Loucy (cell line): ENCODE measurements around the gene NARS2.

Source experiments
- H2AFZ ChIP-seq: fragments of 200-600 bp; sonication (generic); 2 replicates; pipeline ENCODE4 v1.6.0; 2016; ENCODE audit warnings: antibody characterized with exemption, mild to moderate bottlenecking, low read length, moderate library complexity
- H3F3A ChIP-seq: fragments of 200-600 bp; 2 replicates; pipeline ENCODE4 v1.6.0; 2016; ENCODE audit warnings: antibody characterized with exemption, low read depth, mild to moderate bottlenecking
- H3K27me3 ChIP-seq: fragments of 200-600 bp; sonication (generic); 2 replicates; pipeline ENCODE4 v1.6.1; 2014; ENCODE audit warnings: low read length, mild to moderate bottlenecking; ENCODE audit not compliant: insufficient read depth, poor library complexity, severe bottlenecking
- H3K36me3 ChIP-seq: fragments of 200-600 bp; sonication (generic); 2 replicates; pipeline ENCODE4 v1.6.1; 2016; ENCODE audit warnings: low read length; ENCODE audit not compliant: insufficient read depth
- H3K4me1 ChIP-seq: fragments of 200-600 bp; sonication (generic); 2 replicates; pipeline ENCODE4 v1.5.1; 2014; ENCODE audit warnings: low read length, mild to moderate bottlenecking; ENCODE audit not compliant: insufficient read depth, poor library complexity, severe bottlenecking
- H3K4me2 ChIP-seq: fragments of 200-600 bp; sonication (generic); 2 replicates; pipeline ENCODE4 v1.6.0; 2014; ENCODE audit warnings: antibody characterized with exemption, low read length, low read depth, mild to moderate bottlenecking; ENCODE audit not compliant: poor library complexity, severe bottlenecking
- H3K4me3 ChIP-seq: fragments of 200-600 bp; sonication (generic); 2 replicates; pipeline ENCODE4 v1.5.1; 2014; ENCODE audit warnings: low read length, mild to moderate bottlenecking, mixed read lengths; ENCODE audit not compliant: poor library complexity, severe bottlenecking
- H3K79me2 ChIP-seq: fragments of 200-600 bp; sonication (generic); 2 replicates; pipeline ENCODE4 v1.6.1; 2014; ENCODE audit warnings: low read length; ENCODE audit not compliant: insufficient read depth
- H3K9ac ChIP-seq: fragments of 200-600 bp; sonication (generic); 2 replicates; pipeline ENCODE4 v1.6.0; 2014; ENCODE audit warnings: mild to moderate bottlenecking, low read depth, low read length, moderate library complexity; ENCODE audit not compliant: poor library complexity, severe bottlenecking
- H3K9me2 ChIP-seq: fragments of 200-600 bp; sonication (generic); replicated peaks from 2 replicates; pipeline ENCODE4 v1.6.1; 2016; ENCODE audit warnings: low read depth, low read length, mixed read lengths
- H3K9me3 ChIP-seq: fragments of 200-600 bp; sonication (generic); 2 replicates; pipeline ENCODE4 v1.6.1; 2014; ENCODE audit warnings: mild to moderate bottlenecking, antibody characterized with exemption, low read length, low read depth; ENCODE audit not compliant: insufficient read depth
- H4K20me1 ChIP-seq: fragments of 200-600 bp; sonication (generic); 2 replicates; pipeline ENCODE4 v1.6.0; 2014; ENCODE audit warnings: antibody characterized with exemption, low read length, mild to moderate bottlenecking; ENCODE audit not compliant: insufficient read depth, poor library complexity, severe bottlenecking
- CTCF ChIP-seq: fragments of 200-600 bp; sonication (generic); conservative IDR thresholded peaks from 2 replicates; pipeline ENCODE4 v1.5.1; 2014; ENCODE audit warnings: mild to moderate bottlenecking, antibody characterized with exemption, low read length
- EZH2phosphoT487 ChIP-seq: fragments of 200-600 bp; IDR thresholded peaks from 2 replicates; pipeline ENCODE4 v1.6.1; 2018; ENCODE audit warnings: antibody characterized with exemption, mild to moderate bottlenecking, moderate library complexity, borderline replicate concordance

The NARS2 gene

GRCh38 chr11:78460471-78460870 is 114.2 kb downstream of the NARS2 start:
- Histone ChIP-seq H3K4me2 (no peak overlapping the region), H3K9me3 (no peaks in the 10 kb centered on the region), H3K4me1 (no peaks in the 10 kb centered on the region), H3K27me3 (no peaks in the 10 kb centered on the region), H3K79me2 (no peaks in the 10 kb centered on the region), H2AFZ (no peak overlapping the region), H3K4me3 (no peak overlapping the region), H3K9me2 (no peaks in the 10 kb centered on the region), H3K36me3 (peaks cover 27% of the 10 kb centered on the region; the same call in 1 of the 2 replicates), H3K9ac (no peak overlapping the region), H3F3A (no peaks in the 10 kb centered on the region), H4K20me1 (no peaks in the 10 kb centered on the region)
- TF ChIP-seq EZH2phosphoT487 (no peak), CTCF (no peak)

GRCh38 chr11:78459738-78460137 is 114.9 kb downstream of the NARS2 start:
- Histone ChIP-seq H3K9me3 (no peaks in the 10 kb centered on the region), H3K79me2 (no peaks in the 10 kb centered on the region), H3K27me3 (no peaks in the 10 kb centered on the region), H3K36me3 (peaks cover 25% of the 10 kb centered on the region; the same call in 1 of the 2 replicates), H4K20me1 (no peaks in the 10 kb centered on the region), H3K9ac (no peak overlapping the region), H3K4me1 (no peaks in the 10 kb centered on the region), H3K4me2 (no peak overlapping the region), H2AFZ (no peak overlapping the region), H3F3A (no peaks in the 10 kb centered on the region), H3K4me3 (no peak overlapping the region), H3K9me2 (no peaks in the 10 kb centered on the region)
- no peak for TF ChIP-seq EZH2phosphoT487
- no peak for TF ChIP-seq CTCF

GRCh38 chr11:78457448-78457847 is 117.2 kb downstream of the NARS2 start:
- no peaks in the 10 kb centered on the region for H3F3A ChIP-seq
- TF ChIP-seq CTCF (no peak), EZH2phosphoT487 (no peak)
- H3K4me3 ChIP-seq: no peak overlapping the region
- no peaks in the 10 kb centered on the region for H3K79me2 ChIP-seq
- peaks cover 20% of the 10 kb centered on the region; the same call in 1 of the 2 replicates for H3K36me3 ChIP-seq
- no peaks in the 10 kb centered on the region for H4K20me1 ChIP-seq
- H3K4me1 ChIP-seq: peaks cover 19% of the 10 kb centered on the region
- H3K27me3 ChIP-seq: no peaks in the 10 kb centered on the region
- H3K4me2 ChIP-seq: no peak overlapping the region
- H3K9me2 ChIP-seq: no peaks in the 10 kb centered on the region
- no peak overlapping the region for H3K9ac ChIP-seq
- no peaks in the 10 kb centered on the region for H3K9me3 ChIP-seq
- no peak overlapping the region for H2AFZ ChIP-seq
